Measurements from ENCODE around the gene ADCY2.

Gene ADCY2

DNA sequence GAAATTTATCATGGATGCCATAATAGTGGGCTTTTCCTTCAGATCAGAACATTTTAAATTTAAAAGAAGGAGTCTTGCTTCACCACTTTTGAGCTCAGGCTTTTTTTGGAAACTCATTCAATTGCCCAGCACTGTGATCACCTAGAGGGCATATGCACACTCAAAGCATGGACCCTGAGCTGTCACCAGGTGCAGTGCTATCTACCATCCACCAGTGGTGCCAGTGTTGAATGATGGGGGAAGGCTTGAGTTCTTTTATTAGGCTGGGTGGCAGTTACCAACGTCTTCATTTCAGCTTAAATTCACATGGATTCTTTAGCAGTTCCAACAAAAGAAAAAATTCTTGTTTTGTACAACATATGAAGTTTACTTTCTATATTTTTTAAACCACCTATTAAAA, 290.9 kb downstream of the ADCY2 start:
- Histone ChIP-seq H3K4me3 (replicated peaks; ENCODE audit: low read depth, low read length) (no peak overlapping the region), H3K36me3 (ENCODE audit: control insufficient read depth, insufficient read depth, low read length) (no peaks in the 10 kb centered on the region), H3K27me3 (replicated peaks; ENCODE audit: control insufficient read depth, insufficient read depth, low read length) (peaks cover 2% of the 10 kb centered on the region; the same call in 1 of the 2 replicates)
- DNase-seq (ENCODE audit: extremely low read depth, insufficient read length), result no peak
- TF ChIP-seq, protein P1, sequence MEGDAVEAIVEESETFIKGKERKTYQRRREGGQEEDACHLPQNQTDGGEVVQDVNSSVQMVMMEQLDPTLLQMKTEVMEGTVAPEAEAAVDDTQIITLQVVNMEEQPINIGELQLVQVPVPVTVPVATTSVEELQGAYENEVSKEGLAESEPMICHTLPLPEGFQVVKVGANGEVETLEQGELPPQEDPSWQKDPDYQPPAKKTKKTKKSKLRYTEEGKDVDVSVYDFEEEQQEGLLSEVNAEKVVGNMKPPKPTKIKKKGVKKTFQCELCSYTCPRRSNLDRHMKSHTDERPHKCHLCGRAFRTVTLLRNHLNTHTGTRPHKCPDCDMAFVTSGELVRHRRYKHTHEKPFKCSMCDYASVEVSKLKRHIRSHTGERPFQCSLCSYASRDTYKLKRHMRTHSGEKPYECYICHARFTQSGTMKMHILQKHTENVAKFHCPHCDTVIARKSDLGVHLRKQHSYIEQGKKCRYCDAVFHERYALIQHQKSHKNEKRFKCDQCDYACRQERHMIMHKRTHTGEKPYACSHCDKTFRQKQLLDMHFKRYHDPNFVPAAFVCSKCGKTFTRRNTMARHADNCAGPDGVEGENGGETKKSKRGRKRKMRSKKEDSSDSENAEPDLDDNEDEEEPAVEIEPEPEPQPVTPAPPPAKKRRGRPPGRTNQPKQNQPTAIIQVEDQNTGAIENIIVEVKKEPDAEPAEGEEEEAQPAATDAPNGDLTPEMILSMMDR (IDR thresholded peaks at IDR 0.05; ENCODE audit: insufficient read depth, low read length, poor library complexity, severe bottlenecking), result no peak

DNA sequence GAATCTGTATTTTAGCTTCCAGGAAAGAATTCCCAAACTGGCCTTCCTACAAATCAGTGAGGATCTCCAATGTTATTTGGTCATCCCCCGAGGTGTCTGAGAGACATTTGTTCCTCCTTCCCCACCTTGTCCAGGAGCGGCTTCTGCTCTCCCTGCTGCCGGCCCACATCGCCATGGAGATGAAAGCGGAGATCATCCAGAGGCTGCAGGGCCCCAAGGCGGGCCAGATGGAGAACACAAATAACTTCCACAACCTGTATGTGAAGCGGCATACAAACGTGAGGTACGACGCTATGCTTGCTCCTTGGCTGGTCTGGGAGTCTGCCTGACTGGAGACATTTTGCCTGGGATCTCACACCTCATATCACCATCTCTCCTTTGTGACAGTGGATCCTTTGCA, 294.6 kb downstream of the ADCY2 start:
- Histone ChIP-seq H3K27me3 (replicated peaks; ENCODE audit: control insufficient read depth, insufficient read depth, low read length) (peaks cover 2% of the 10 kb centered on the region; the same call in 1 of the 2 replicates), H3K36me3 (ENCODE audit: control insufficient read depth, insufficient read depth, low read length) (no peaks in the 10 kb centered on the region), H3K4me3 (replicated peaks; ENCODE audit: low read depth, low read length) (no peak overlapping the region)
- DNase-seq (ENCODE audit: extremely low read depth, insufficient read length), result no peak
- TF ChIP-seq, protein P1 (IDR thresholded peaks at IDR 0.05; ENCODE audit: insufficient read depth, low read length, poor library complexity, severe bottlenecking), result no peak

DNA sequence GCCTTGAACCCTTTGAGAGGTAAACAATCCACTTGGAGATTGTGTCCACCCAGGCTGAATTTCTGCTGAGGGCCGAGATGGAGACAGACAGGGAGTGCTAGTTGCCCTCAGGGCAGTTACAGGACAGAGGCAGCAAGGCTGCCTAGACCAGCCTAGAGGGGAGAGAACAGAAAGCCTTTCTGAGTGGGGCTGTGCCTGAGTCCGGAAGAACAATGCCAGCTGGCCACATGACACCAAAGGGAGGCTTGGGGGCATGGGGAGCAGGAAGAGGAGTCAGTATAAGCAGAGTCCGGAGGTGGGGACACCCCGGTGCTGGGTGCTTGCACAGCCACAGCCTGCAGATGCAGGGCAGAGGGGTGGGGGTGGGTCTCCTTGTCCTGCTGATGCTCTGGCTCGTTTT, 309.3 kb downstream of the ADCY2 start:
- TF ChIP-seq, protein P1 (IDR thresholded peaks at IDR 0.05; ENCODE audit: insufficient read depth, low read length, poor library complexity, severe bottlenecking), result no peak
- no peaks in the 10 kb centered on the region for H3K36me3 ChIP-seq (ENCODE audit: control insufficient read depth, insufficient read depth, low read length)
- no peaks in the 10 kb centered on the region for H3K27me3 ChIP-seq (replicated peaks; ENCODE audit: control insufficient read depth, insufficient read depth, low read length)
- H3K4me3 ChIP-seq (replicated peaks; ENCODE audit: low read depth, low read length), result no peak overlapping the region
- no peak for DNase-seq (ENCODE audit: extremely low read depth, insufficient read length)

DNA sequence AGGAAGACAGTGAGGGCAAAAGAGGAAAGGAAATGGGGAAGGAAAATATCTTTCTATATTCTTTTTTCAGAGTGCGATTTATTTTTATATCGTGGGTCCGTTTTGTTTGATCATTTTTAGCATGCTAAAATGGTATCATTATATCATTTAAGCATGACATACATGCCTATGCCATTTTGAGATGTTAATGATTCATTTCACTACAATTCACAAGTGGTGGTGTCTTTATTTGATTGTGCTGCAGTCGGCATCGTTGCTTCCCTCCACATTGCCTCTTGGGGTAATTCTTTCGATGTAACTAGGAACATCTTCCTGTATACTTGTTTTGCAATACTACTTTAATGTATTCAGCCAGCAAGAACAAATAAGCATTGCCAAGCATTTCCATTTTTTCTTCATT, 309.8 kb downstream of the ADCY2 start:
- H3K36me3 ChIP-seq (ENCODE audit: control insufficient read depth, insufficient read depth, low read length), result no peaks in the 10 kb centered on the region
- H3K27me3 ChIP-seq (replicated peaks; ENCODE audit: control insufficient read depth, insufficient read depth, low read length), result no peaks in the 10 kb centered on the region
- no peak for DNase-seq (ENCODE audit: extremely low read depth, insufficient read length)
- no peak overlapping the region for H3K4me3 ChIP-seq (replicated peaks; ENCODE audit: low read depth, low read length)
- TF ChIP-seq, protein P1 (IDR thresholded peaks at IDR 0.05; ENCODE audit: insufficient read depth, low read length, poor library complexity, severe bottlenecking), result no peak

GRCh38 chr5:7706256-7706655, 310.3 kb downstream of the ADCY2 start:
- Histone ChIP-seq H3K4me3 (replicated peaks; ENCODE audit: low read depth, low read length) (no peak overlapping the region), H3K36me3 (ENCODE audit: control insufficient read depth, insufficient read depth, low read length) (no peaks in the 10 kb centered on the region), H3K27me3 (replicated peaks; ENCODE audit: control insufficient read depth, insufficient read depth, low read length) (no peaks in the 10 kb centered on the region)
- DNase-seq (ENCODE audit: extremely low read depth, insufficient read length), result no peak
- TF ChIP-seq, protein P1 (IDR thresholded peaks at IDR 0.05; ENCODE audit: insufficient read depth, low read length, poor library complexity, severe bottlenecking), result no peak

DNA sequence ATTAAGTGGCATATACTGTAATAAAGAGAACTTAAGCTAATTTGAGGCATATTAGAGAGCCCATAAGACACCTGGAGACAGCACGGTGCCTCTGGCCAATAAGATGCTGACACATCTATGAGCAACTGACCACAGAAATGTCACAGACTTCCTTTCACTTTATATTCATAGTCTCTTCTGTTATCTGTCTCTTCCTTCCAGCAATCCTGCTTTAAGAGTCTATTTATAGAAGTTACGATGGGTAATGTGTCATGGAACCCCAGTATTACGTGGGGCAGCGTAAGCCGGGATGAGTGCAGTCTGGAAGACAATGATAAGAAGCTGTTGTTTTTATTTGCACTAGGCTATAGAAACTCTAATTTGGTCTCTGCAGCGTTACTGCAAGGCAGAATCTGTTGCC, 318.2 kb downstream of the ADCY2 start:
- H3K27me3 ChIP-seq (replicated peaks; ENCODE audit: control insufficient read depth, insufficient read depth, low read length), result no peaks in the 10 kb centered on the region
- no peaks in the 10 kb centered on the region for H3K36me3 ChIP-seq (ENCODE audit: control insufficient read depth, insufficient read depth, low read length)
- DNase-seq (ENCODE audit: extremely low read depth, insufficient read length), result no peak
- TF ChIP-seq, protein P1 (IDR thresholded peaks at IDR 0.05; ENCODE audit: insufficient read depth, low read length, poor library complexity, severe bottlenecking), result no peak
- H3K4me3 ChIP-seq (replicated peaks; ENCODE audit: low read depth, low read length), result no peak overlapping the region

All from GM06990 (cell line).